Measurements from ENCODE around the gene KIAA1958.
"Not testable (repeated sequence)": the region's sequence is repeated elsewhere in the genome, so short reads cannot be mapped to it uniquely, and the experiment has no call there.

The KIAA1958 gene

GRCh38 chr9:112575107-112575506 lies 88.5 kb downstream of the KIAA1958 start:
- H3K36me3 ChIP-seq (ENCODE audit: insufficient read depth, low read length) = peaks cover 21% of the 10 kb centered on the region
- H3K27ac ChIP-seq (ENCODE audit: low read depth, low read length) = no peak overlapping the region
- H3K9ac ChIP-seq (ENCODE audit: low read depth, low read length) = no peak overlapping the region
- H3K4me1 ChIP-seq (ENCODE audit: insufficient read depth, low read length) = peaks cover 5% of the 10 kb centered on the region
- WGBS = 96% methylated on average over 8 of the region's 8 CpGs
- no peak overlapping the region for H3K4me3 ChIP-seq (ENCODE audit: low read length)
- H3K27me3 ChIP-seq (ENCODE audit: insufficient read depth, low read length) = no peaks in the 10 kb centered on the region
- H3K9me3 ChIP-seq (ENCODE audit: insufficient read depth, low read depth, low read length) = no peaks in the 10 kb centered on the region

GRCh38 chr9:112581469-112582176 lies 95.0 kb downstream of the KIAA1958 start:
- Histone ChIP-seq H3K9ac (ENCODE audit: low read depth, low read length) (no peak overlapping the region), H3K36me3 (ENCODE audit: insufficient read depth, low read length) (no peaks in the 10 kb centered on the region), H3K27me3 (ENCODE audit: insufficient read depth, low read length) (no peaks in the 10 kb centered on the region), H3K27ac (ENCODE audit: low read depth, low read length) (peak overlapping the region; percentile 38; the same call in 1 of the 2 replicates), H3K4me3 (ENCODE audit: low read length) (no peak overlapping the region), H3K4me1 (ENCODE audit: insufficient read depth, low read length) (peaks cover 40% of the 10 kb centered on the region), H3K9me3 (ENCODE audit: insufficient read depth, low read depth, low read length) (no peaks in the 10 kb centered on the region)
- WGBS = 94% methylated on average over 7 of the region's 7 CpGs

- Histone ChIP-seq H3K27me3 (ENCODE audit: insufficient read depth, low read length) (no peaks in the 10 kb centered on the region), H3K4me1 (ENCODE audit: insufficient read depth, low read length) (peaks cover 47% of the 10 kb centered on the region), H3K9ac (ENCODE audit: low read depth, low read length) (no peak overlapping the region), H3K36me3 (ENCODE audit: insufficient read depth, low read length) (no peaks in the 10 kb centered on the region), H3K27ac (ENCODE audit: low read depth, low read length) (peak overlapping the region; percentile 69; the same call in 1 of the 2 replicates), H3K9me3 (ENCODE audit: insufficient read depth, low read depth, low read length) (no peaks in the 10 kb centered on the region), H3K4me3 (ENCODE audit: low read length) (no peak overlapping the region; the same call in 1 of the 2 replicates)
- WGBS = 52% methylated on average over 7 of the region's 7 CpGs
Observed at GRCh38 chr9:112582371-112583262, 96.0 kb downstream of the KIAA1958 start.

GRCh38 chr9:112586599-112587155 lies 100.0 kb downstream of the KIAA1958 start:
- Histone ChIP-seq H3K4me3 (ENCODE audit: low read length) (no peak overlapping the region), H3K27ac (ENCODE audit: low read depth, low read length) (no peak overlapping the region), H3K36me3 (ENCODE audit: insufficient read depth, low read length) (no peaks in the 10 kb centered on the region), H3K4me1 (ENCODE audit: insufficient read depth, low read length) (peaks cover 41% of the 10 kb centered on the region), H3K27me3 (ENCODE audit: insufficient read depth, low read length) (no peaks in the 10 kb centered on the region), H3K9ac (ENCODE audit: low read depth, low read length) (no peak overlapping the region), H3K9me3 (ENCODE audit: insufficient read depth, low read depth, low read length) (no peaks in the 10 kb centered on the region)
- 95% methylated on average over 2 of the region's 4 CpGs for WGBS

GRCh38 chr9:112591875-112592274 lies 105.2 kb downstream of the KIAA1958 start:
- H3K9ac ChIP-seq (ENCODE audit: low read depth, low read length); H3K27ac ChIP-seq (ENCODE audit: low read depth, low read length): not testable (repeated sequence)
- H3K4me1 ChIP-seq (ENCODE audit: insufficient read depth, low read length) = peaks cover 11% of the 10 kb centered on the region; the same call in 1 of the 2 replicates

GRCh38 chr9:112599732-112600131 lies 113.1 kb downstream of the KIAA1958 start:
- Histone ChIP-seq H3K27me3 (ENCODE audit: insufficient read depth, low read length) (no peaks in the 10 kb centered on the region), H3K9ac (ENCODE audit: low read depth, low read length) (no peak overlapping the region), H3K4me3 (ENCODE audit: low read length) (no peak overlapping the region), H3K4me1 (ENCODE audit: insufficient read depth, low read length) (peaks cover 15% of the 10 kb centered on the region), H3K9me3 (ENCODE audit: insufficient read depth, low read depth, low read length) (no peaks in the 10 kb centered on the region), H3K27ac (ENCODE audit: low read depth, low read length) (no peak overlapping the region), H3K36me3 (ENCODE audit: insufficient read depth, low read length) (no peaks in the 10 kb centered on the region)
- 80% methylated on average over 1 of the region's 3 CpGs for WGBS

More at GRCh38 chr9:112591875-112592274, 105.2 kb downstream of the KIAA1958 start:
- H3K4me3 ChIP-seq (ENCODE audit: low read length); H3K27me3 ChIP-seq (ENCODE audit: insufficient read depth, low read length); H3K9me3 ChIP-seq (ENCODE audit: insufficient read depth, low read depth, low read length); H3K36me3 ChIP-seq (ENCODE audit: insufficient read depth, low read length): not testable (repeated sequence)
- 93% methylated on average over 6 of the region's 8 CpGs for WGBS

GRCh38 chr9:112601636-112602035 lies 115.0 kb downstream of the KIAA1958 start:
- H3K9ac ChIP-seq (ENCODE audit: low read depth, low read length) = no peak overlapping the region
- no peak overlapping the region for H3K27ac ChIP-seq (ENCODE audit: low read depth, low read length)
- peaks cover 15% of the 10 kb centered on the region for H3K4me1 ChIP-seq (ENCODE audit: insufficient read depth, low read length)
- no peaks in the 10 kb centered on the region for H3K9me3 ChIP-seq (ENCODE audit: insufficient read depth, low read depth, low read length)
- H3K36me3 ChIP-seq (ENCODE audit: insufficient read depth, low read length) = no peaks in the 10 kb centered on the region
- no peak overlapping the region for H3K4me3 ChIP-seq (ENCODE audit: low read length)
- no peaks in the 10 kb centered on the region for H3K27me3 ChIP-seq (ENCODE audit: insufficient read depth, low read length)
- 95% methylated on average over 1 of the region's 2 CpGs for WGBS

GRCh38 chr9:112604790-112605189 lies 118.2 kb downstream of the KIAA1958 start:
- Histone ChIP-seq H3K27me3 (ENCODE audit: insufficient read depth, low read length) (no peaks in the 10 kb centered on the region), H3K9me3 (ENCODE audit: insufficient read depth, low read depth, low read length) (no peaks in the 10 kb centered on the region), H3K36me3 (ENCODE audit: insufficient read depth, low read length) (no peaks in the 10 kb centered on the region), H3K4me1 (ENCODE audit: insufficient read depth, low read length) (no peaks in the 10 kb centered on the region), H3K4me3 (ENCODE audit: low read length) (no peak overlapping the region), H3K27ac (ENCODE audit: low read depth, low read length) (no peak overlapping the region), H3K9ac (ENCODE audit: low read depth, low read length) (no peak overlapping the region)
- WGBS = no CpG with 5 or more reads among the region's 2 CpGs

GRCh38 chr9:112605518-112605917 lies 118.9 kb downstream of the KIAA1958 start:
- no peaks in the 10 kb centered on the region for H3K9me3 ChIP-seq (ENCODE audit: insufficient read depth, low read depth, low read length)
- no peaks in the 10 kb centered on the region for H3K36me3 ChIP-seq (ENCODE audit: insufficient read depth, low read length)
- H3K27ac ChIP-seq (ENCODE audit: low read depth, low read length) = no peak overlapping the region
- WGBS = 100% methylated on average over 1 of the region's 1 CpG
- H3K4me1 ChIP-seq (ENCODE audit: insufficient read depth, low read length) = no peaks in the 10 kb centered on the region
- no peak overlapping the region for H3K4me3 ChIP-seq (ENCODE audit: low read length)
- H3K9ac ChIP-seq (ENCODE audit: low read depth, low read length) = no peak overlapping the region
- no peaks in the 10 kb centered on the region for H3K27me3 ChIP-seq (ENCODE audit: insufficient read depth, low read length)

GRCh38 chr9:112605963-112606699 lies 119.5 kb downstream of the KIAA1958 start:
- Histone ChIP-seq H3K27me3 (ENCODE audit: insufficient read depth, low read length) (no peaks in the 10 kb centered on the region), H3K27ac (ENCODE audit: low read depth, low read length) (no peak overlapping the region), H3K36me3 (ENCODE audit: insufficient read depth, low read length) (no peaks in the 10 kb centered on the region), H3K4me1 (ENCODE audit: insufficient read depth, low read length) (no peaks in the 10 kb centered on the region), H3K9me3 (ENCODE audit: insufficient read depth, low read depth, low read length) (no peaks in the 10 kb centered on the region), H3K4me3 (ENCODE audit: low read length) (no peak overlapping the region), H3K9ac (ENCODE audit: low read depth, low read length) (no peak overlapping the region)
- 89% methylated on average over 2 of the region's 2 CpGs for WGBS

Measured in HUES64 (cell line).